Calu3 (cell line): ENCODE measurements around the gene RETREG1. TPM values are rescaled to one million over a fixed set of nuclear protein-coding genes. Genes with fewer than 3 reads are reported as not detected.

Experiments used
- Bru-seq: library from RNA; stranded (reverse); fragments of 400-500 nt; gene quantifications from one replicate; lab custom pipeline; 2021; lab: Mats Ljungman, UMichigan
- BruChase-seq, 2 experiments: library from RNA; stranded (reverse); fragments of 400-500 nt; gene quantifications; one replicate each; lab custom pipeline; 2021; lab: Mats Ljungman, UMichigan
- BruUV-seq: library from RNA; stranded (reverse); fragments of 400-500 nt; replicated peaks from 2 replicates; lab custom pipeline; 2021; lab: Mats Ljungman, UMichigan
- CTCF ChIA-PET: fragments of 300-600 bp; sonication (Branson Sonifier 250); formaldehyde crosslinking; loops from one replicate; lab custom pipeline; 2022; ENCODE audit warnings: antibody characterized with exemption; lab: Charles Lee
- DNase-seq: peaks from one replicate; pipeline ENCODE4 v3.0.0; 2022
- H3K27ac Mint-ChIP-seq: one replicate; pipeline ENCODE4 v1.8.0; 2022; ENCODE audit warnings: mixed read lengths; ENCODE audit not compliant: unreplicated experiment
- H3K27me3 Mint-ChIP-seq: one replicate; pipeline ENCODE4 v1.8.0; 2022; ENCODE audit warnings: mixed read lengths; ENCODE audit not compliant: unreplicated experiment
- H3K36me3 Mint-ChIP-seq: one replicate; pipeline ENCODE4 v1.8.0; 2022; ENCODE audit warnings: mild to moderate bottlenecking, moderate library complexity, mixed read lengths; ENCODE audit not compliant: insufficient read depth, unreplicated experiment
- H3K4me1 Mint-ChIP-seq: one replicate; pipeline ENCODE4 v1.8.0; 2022; ENCODE audit warnings: mild to moderate bottlenecking, low read depth, mixed read lengths; ENCODE audit not compliant: unreplicated experiment
- H3K4me3 Mint-ChIP-seq: one replicate; pipeline ENCODE4 v1.8.0; 2022; ENCODE audit warnings: mild to moderate bottlenecking, low read depth, moderate library complexity, mixed read lengths; ENCODE audit not compliant: unreplicated experiment
- H3K9me3 Mint-ChIP-seq: one replicate; pipeline ENCODE4 v1.8.0; 2022; ENCODE audit warnings: low read depth, mixed read lengths; ENCODE audit not compliant: unreplicated experiment
- intact Hi-C: fragments of 100-400 bp; cut with micrococcal nuclease; formaldehyde crosslinking; loops from one replicate; pipeline ENCODE4 v1.10.0; 2022; ENCODE audit not compliant: unreplicated experiment
- long read RNA-seq: library from polyadenylated mRNA; stranded (forward); transcript quantifications from one replicate; pipeline ENCODE4 v2.0.0, GENCODE V29; 2022
- total RNA-seq: library from RNA; stranded (reverse); gene quantifications from 2 replicates; pipeline ENCODE4 v1.2.3, GENCODE V29; 2022
- TF ChIP-seq, protein P1 (sequence below): fragments of 200-600 bp; IDR thresholded peaks from one replicate; pipeline ENCODE4 v1.8.0; 2022; ENCODE audit warnings: antibody characterized with exemption; ENCODE audit not compliant: unreplicated experiment

The RETREG1 gene
- total RNA-seq (12.0 and 15.4 TPM in 2 replicates), Bru-seq, nascent RNA (percentile 48 among the genes with signal in this experiment), BruChase-seq, experiment 1, labeled RNA remaining after a 6-hour chase (percentile 38 among the genes with signal in this experiment), BruChase-seq, experiment 2, labeled RNA remaining after a 2-hour chase (percentile 38 among the genes with signal in this experiment)
- long read RNA-seq, transcript RETREG1-202 (7 exons, 3,145 nt), result major isoform, 13 of 16 reads
- long read RNA-seq, partial matches to known transcripts, result 1 of 16 reads
- long read RNA-seq, other reads (novel, unspliced or antisense), result 2 of 16 reads

DNA sequence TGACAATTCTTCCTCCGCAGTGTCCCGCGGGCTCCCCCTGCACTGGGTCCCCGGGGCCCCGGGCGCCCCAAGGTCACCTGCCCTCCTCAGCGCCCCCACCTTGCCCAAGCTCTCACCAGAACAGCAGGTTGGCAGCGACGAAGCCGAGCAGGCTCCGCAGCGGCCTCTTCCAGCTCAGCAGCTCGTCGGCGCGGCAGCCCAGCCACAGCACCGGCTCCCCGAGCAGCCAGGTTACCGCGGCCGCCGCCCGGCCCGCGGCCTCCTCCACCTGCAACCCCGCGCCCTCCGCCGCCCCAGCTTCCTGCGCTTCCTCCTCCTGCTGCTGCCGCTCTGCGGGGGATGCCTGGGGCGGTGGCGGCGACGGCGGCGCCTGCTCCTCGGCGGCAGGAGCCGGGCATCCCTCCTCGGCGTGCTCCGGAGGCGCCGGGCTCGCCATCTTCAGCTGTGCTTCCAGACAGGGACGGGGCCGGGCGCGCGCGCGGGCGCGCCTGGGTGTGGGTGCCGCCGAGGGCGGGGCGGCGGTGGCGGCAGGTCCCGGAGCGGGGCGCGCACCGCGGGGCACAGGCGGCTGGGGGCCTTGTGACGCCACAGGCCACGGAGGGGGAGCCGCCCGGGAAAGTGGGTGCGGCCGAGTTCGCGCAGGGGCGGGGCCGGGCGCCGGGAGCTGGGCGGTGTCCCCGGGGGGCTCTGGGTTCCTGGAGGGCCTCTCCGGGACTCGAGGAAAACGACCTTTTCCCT, at the start of gene RETREG1:
Gene RETREG1 (minus strand): TSS at position 462 of the 738 bp plus-strand sequence. CDS start 26 bp downstream, at position 436.
- intact Hi-C loops, result no loop called here
- H3K4me1 Mint-ChIP-seq, result no peaks in the 10 kb centered on the region
- peak; percentile 60 for DNase-seq
- H3K27me3 Mint-ChIP-seq, result no peaks in the 10 kb centered on the region
- H3K27ac Mint-ChIP-seq, result no peak within 1 kb of the TSS
- BruUV-seq, result no TSS peak
- H3K36me3 Mint-ChIP-seq, result peaks cover 11% of the 10 kb centered on the region
- CTCF ChIA-PET, result no interaction called here
- TF ChIP-seq, protein P1, sequence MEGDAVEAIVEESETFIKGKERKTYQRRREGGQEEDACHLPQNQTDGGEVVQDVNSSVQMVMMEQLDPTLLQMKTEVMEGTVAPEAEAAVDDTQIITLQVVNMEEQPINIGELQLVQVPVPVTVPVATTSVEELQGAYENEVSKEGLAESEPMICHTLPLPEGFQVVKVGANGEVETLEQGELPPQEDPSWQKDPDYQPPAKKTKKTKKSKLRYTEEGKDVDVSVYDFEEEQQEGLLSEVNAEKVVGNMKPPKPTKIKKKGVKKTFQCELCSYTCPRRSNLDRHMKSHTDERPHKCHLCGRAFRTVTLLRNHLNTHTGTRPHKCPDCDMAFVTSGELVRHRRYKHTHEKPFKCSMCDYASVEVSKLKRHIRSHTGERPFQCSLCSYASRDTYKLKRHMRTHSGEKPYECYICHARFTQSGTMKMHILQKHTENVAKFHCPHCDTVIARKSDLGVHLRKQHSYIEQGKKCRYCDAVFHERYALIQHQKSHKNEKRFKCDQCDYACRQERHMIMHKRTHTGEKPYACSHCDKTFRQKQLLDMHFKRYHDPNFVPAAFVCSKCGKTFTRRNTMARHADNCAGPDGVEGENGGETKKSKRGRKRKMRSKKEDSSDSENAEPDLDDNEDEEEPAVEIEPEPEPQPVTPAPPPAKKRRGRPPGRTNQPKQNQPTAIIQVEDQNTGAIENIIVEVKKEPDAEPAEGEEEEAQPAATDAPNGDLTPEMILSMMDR, result no peak
- H3K9me3 Mint-ChIP-seq, result no peaks in the 10 kb centered on the region
- H3K4me3 Mint-ChIP-seq, result no peak within 1 kb of the TSS

DNA sequence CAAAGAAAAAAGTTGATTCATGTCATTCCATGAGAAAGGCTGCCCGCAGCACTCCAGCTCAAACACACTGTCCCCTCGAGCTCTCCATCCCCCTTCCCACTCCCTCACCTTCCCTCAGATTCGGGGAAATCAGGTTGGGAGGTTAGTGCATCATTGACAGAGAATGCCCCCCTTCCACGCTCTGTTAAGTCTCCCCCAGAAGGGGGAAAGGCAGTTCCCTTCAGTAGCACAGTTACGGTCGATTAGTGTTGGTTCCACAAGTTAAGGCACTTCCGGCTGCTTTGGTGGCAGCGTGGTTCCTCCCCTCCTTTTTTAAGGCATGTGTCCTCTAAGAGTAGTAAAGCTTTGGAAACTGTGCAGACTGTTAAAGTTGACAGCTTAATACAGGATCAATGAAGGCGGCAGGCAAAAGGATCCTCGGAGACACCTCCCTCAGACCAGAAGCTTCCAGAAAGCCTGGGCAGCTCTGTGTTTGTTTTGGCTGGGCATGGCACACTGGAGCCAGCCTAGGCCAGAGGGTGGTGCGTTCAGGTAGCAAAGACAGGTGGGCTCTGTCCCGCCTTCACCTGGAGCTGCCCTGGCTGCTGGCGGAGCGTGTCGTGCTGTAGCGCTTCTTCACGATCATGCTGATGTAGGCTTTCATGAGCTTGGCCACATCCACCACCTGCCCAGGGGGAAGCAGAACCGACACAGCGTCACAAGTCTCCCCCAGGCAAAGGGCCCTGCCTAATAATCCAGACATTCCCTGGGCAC, 49.5 kb upstream of the RETREG1 start:
- Mint-ChIP-seq H3K27me3 (no peaks in the 10 kb centered on the region), H3K4me3 (no peak overlapping the region), H3K36me3 (peaks cover 80% of the 10 kb centered on the region), H3K4me1 (no peaks in the 10 kb centered on the region), H3K27ac (no peak overlapping the region), H3K9me3 (no peaks in the 10 kb centered on the region)
- CTCF ChIA-PET, result no interaction called here
- intact Hi-C loops, result loop anchor here (2.0 kb wide), 1 partner anchor 178 kb away; no protein-coding TSS in a partner anchor
- TF ChIP-seq, protein P1, result no peak
- no TSS peak for BruUV-seq
- DNase-seq, result no peak

- H3K27me3 Mint-ChIP-seq, result no peaks in the 10 kb centered on the region
- no peak overlapping the region for H3K4me3 Mint-ChIP-seq
- no peaks in the 10 kb centered on the region for H3K4me1 Mint-ChIP-seq
- TSS peak; percentile 47 for BruUV-seq
- peaks cover 74% of the 10 kb centered on the region for H3K36me3 Mint-ChIP-seq
- intact Hi-C loops, result no loop called here
- DNase-seq, result no peak
- CTCF ChIA-PET, result no interaction called here
- no peaks in the 10 kb centered on the region for H3K9me3 Mint-ChIP-seq
- no peak overlapping the region for H3K27ac Mint-ChIP-seq
- TF ChIP-seq, protein P1, result no peak
Observed at GRCh38 chr5:16665601-16666000, 48.8 kb upstream of the RETREG1 start.

GRCh38 chr5:16664368-16664767, 47.6 kb upstream of the RETREG1 start:
- no TSS peak for BruUV-seq
- Mint-ChIP-seq H3K27me3 (no peaks in the 10 kb centered on the region), H3K9me3 (no peaks in the 10 kb centered on the region), H3K27ac (no peak overlapping the region), H3K4me1 (no peaks in the 10 kb centered on the region), H3K36me3 (peaks cover 68% of the 10 kb centered on the region), H3K4me3 (no peak overlapping the region)
- DNase-seq, result no peak
- TF ChIP-seq, protein P1, result no peak
- CTCF ChIA-PET, result no interaction called here
- intact Hi-C loops, result no loop called here
